ENCODE results near the gene STK36. TPM values are rescaled to one million over a fixed set of nuclear protein-coding genes. Genes with fewer than 3 reads are reported as not detected.

The STK36 gene
- total RNA-seq, 2 experiments from 2014 or later = 9.8 to 12.7 TPM

DNA sequence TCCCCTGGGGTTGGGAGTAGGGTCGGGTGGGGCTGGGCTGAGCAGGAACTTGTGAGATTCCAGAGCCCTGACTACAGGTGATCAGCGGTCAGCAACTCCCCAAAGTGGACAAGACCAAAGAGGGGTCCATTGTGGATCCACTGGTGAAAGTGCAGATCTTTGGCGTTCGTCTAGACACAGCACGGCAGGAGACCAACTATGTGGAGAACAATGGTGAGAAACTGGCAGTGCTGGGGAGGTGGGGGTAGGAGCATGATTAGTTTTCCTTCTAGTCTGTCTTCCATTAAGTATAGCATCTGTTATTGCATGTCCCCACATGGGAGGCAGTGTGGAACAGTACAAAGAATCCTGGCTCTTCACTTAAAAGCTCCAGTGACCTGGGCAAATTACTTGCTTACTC lies 36.2 kb upstream of the STK36 start:
- no peak for ATAC-seq (ENCODE audit: poor library complexity)
- intact Hi-C loops (cut with DNase I, micrococcal nuclease) = no loop called here
- DNase-seq = no peak
- no peaks in the 10 kb centered on the region for H3K27me3 Mint-ChIP-seq
- no peaks in the 10 kb centered on the region for H3K4me1 Mint-ChIP-seq (ENCODE audit: low read depth)
- Histone ChIP-seq H3K4me1 (ENCODE audit: insufficient read depth, low read length) (no peaks in the 10 kb centered on the region), H3K9me3 (ENCODE audit: control insufficient read depth in 1 of 2, insufficient read depth in 1 of 2, low read length in 2 of 2) (no peaks in the 10 kb centered on the region), H3K27me3 (ENCODE audit: control insufficient read depth in 1 of 2, insufficient read depth in 2 of 2, low read length in 2 of 2) (no peaks in the 10 kb centered on the region), H3K4me3 (ENCODE audit: low read length) (no peak overlapping the region), H3K27ac (ENCODE audit: low read depth in 1 of 2, low read length in 2 of 2) (no peak overlapping the region), H3K36me3 (ENCODE audit: insufficient read depth, low read length) (peaks cover 66% of the 10 kb centered on the region)
- H3K27ac Mint-ChIP-seq = no peak overlapping the region
- H3K4me3 Mint-ChIP-seq = no peak overlapping the region
- H3K36me3 Mint-ChIP-seq (ENCODE audit: low read depth) = peaks cover 75% of the 10 kb centered on the region
- ChIA-PET POLR2A (no interaction called here), CTCF (no interaction called here)
- no peaks in the 10 kb centered on the region for H3K9me3 Mint-ChIP-seq
- TF ChIP-seq CTCF (IDR thresholded peaks at IDR 0.05) = no peak

- intact Hi-C loops (cut with DNase I, micrococcal nuclease) = no loop called here
- Histone ChIP-seq H3K9me3 (ENCODE audit: control insufficient read depth in 1 of 2, insufficient read depth in 1 of 2, low read length in 2 of 2) (no peaks in the 10 kb centered on the region), H3K4me3 (ENCODE audit: low read length) (no peak overlapping the region), H3K4me1 (ENCODE audit: insufficient read depth, low read length) (no peaks in the 10 kb centered on the region), H3K27ac (ENCODE audit: low read depth in 1 of 2, low read length in 2 of 2) (no peak overlapping the region), H3K27me3 (ENCODE audit: control insufficient read depth in 1 of 2, insufficient read depth in 2 of 2, low read length in 2 of 2) (no peaks in the 10 kb centered on the region), H3K36me3 (ENCODE audit: insufficient read depth, low read length) (peaks cover 84% of the 10 kb centered on the region)
- ChIA-PET POLR2A (no interaction called here), CTCF (no interaction called here)
- H3K4me3 Mint-ChIP-seq = no peak overlapping the region
- no peak overlapping the region for H3K27ac Mint-ChIP-seq
- ATAC-seq (ENCODE audit: poor library complexity) (no peak), DNase-seq (no peak)
- TF ChIP-seq CTCF (IDR thresholded peaks at IDR 0.05) = no peak
- no peaks in the 10 kb centered on the region for H3K9me3 Mint-ChIP-seq
- peaks cover 85% of the 10 kb centered on the region for H3K36me3 Mint-ChIP-seq (ENCODE audit: low read depth)
- H3K4me1 Mint-ChIP-seq (ENCODE audit: low read depth) = no peaks in the 10 kb centered on the region
- no peaks in the 10 kb centered on the region for H3K27me3 Mint-ChIP-seq
Measured at GRCh38 chr2:218638372-218638771, 33.5 kb upstream of the STK36 start.

DNA sequence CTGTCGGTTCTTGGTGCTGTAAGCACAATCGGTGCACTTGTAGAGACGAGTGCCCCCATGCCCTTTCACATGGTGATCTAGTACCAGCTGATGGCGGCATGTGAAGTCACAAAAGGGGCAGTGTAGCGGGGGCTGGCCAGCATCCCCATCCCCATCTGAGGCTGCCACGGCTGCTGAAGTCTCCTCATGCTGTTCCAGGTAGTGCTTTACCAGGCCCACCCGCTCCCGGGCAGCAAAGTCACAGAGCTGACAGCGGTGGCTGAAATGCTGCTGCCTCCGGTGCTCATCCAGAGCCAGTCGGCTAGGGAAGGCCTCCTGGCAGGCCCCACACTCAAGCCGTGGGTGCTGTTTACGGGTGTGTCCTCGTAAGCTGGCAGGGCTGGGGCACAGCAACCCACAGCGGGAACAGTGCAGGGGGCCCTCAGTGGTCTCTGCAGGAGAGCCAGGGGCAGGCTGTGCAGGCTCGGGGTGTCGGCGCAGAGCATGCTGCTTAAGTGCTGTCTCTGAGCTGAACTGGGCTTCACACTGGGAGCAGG lies 29.7 kb upstream of the STK36 start:
- Mint-ChIP-seq H3K27ac (no peak overlapping the region), H3K4me1 (ENCODE audit: low read depth) (no peaks in the 10 kb centered on the region)
- no peak for TF ChIP-seq CTCF (IDR thresholded peaks at IDR 0.05)

More for the DNA sequence above, 29.7 kb upstream of the STK36 start:
- H3K4me3 ChIP-seq (ENCODE audit: low read length) = no peak overlapping the region
- intact Hi-C loops (cut with DNase I, micrococcal nuclease) = loop anchor here in 1 of 2 experiments (10.0 kb wide), 1 partner anchor 357 kb away; no protein-coding TSS in a partner anchor
- H3K36me3 Mint-ChIP-seq (ENCODE audit: low read depth) = peaks cover 79% of the 10 kb centered on the region
- no peak overlapping the region for H3K4me3 Mint-ChIP-seq
- no peaks in the 10 kb centered on the region for H3K9me3 ChIP-seq (ENCODE audit: control insufficient read depth in 1 of 2, insufficient read depth in 1 of 2, low read length in 2 of 2)
- no peaks in the 10 kb centered on the region for H3K9me3 Mint-ChIP-seq
- ATAC-seq (ENCODE audit: poor library complexity) (no peak), DNase-seq (no peak)
- no peaks in the 10 kb centered on the region for H3K4me1 ChIP-seq (ENCODE audit: insufficient read depth, low read length)
- ChIA-PET CTCF (no interaction called here), POLR2A (no interaction called here)
- no peaks in the 10 kb centered on the region for H3K27me3 Mint-ChIP-seq
- no peaks in the 10 kb centered on the region for H3K27me3 ChIP-seq (ENCODE audit: control insufficient read depth in 1 of 2, insufficient read depth in 2 of 2, low read length in 2 of 2)
- no peak overlapping the region for H3K27ac ChIP-seq (ENCODE audit: low read depth in 1 of 2, low read length in 2 of 2)
- H3K36me3 ChIP-seq (ENCODE audit: insufficient read depth, low read length) = peaks cover 86% of the 10 kb centered on the region
